ENCODE data around the gene NOL11.
"Not testable (repeated sequence)": the region's sequence is repeated elsewhere in the genome, so short reads cannot be mapped to it uniquely, and the experiment has no call there.

- TF ChIP-seq CTCF (IDR thresholded peaks at IDR 0.05; ENCODE audit: control extremely low read depth in 1 of 3, insufficient read depth in 1 of 3, low read depth in 1 of 3, low read length in 3 of 3); USF2 (IDR thresholded peaks at IDR 0.05; ENCODE audit: low read length); EZH2 (IDR thresholded peaks at IDR 0.05; ENCODE audit: low read depth, low read length, severe bottlenecking); ATF3 (IDR thresholded peaks at IDR 0.05; ENCODE audit: insufficient read depth, low read depth, low read length): not testable (repeated sequence)
These were observed 39.0 kb downstream of the NOL11 start for GRCh38 chr17:67756766-67757165.
